Cardiac fibroblast (primary cell): ENCODE measurements around the gene MAGEB17.
A peak's percentile ranks its signal among the peaks of the same experiment; 100 is the strongest.
"Not testable (repeated sequence)": the region's sequence is repeated elsewhere in the genome, so short reads cannot be mapped to it uniquely, and the experiment has no call there.

ENCODE experiments used
- DNase-seq, 2 donors: peaks; one replicate each; pipeline versions ENCODE4 v3.0.0 to v3.0.0-alpha.2; 2010; ENCODE audit warnings: low read depth in 2 of 2
- H3K4me3 ChIP-seq, 2 donors: replicated peaks in 1 of 2; 1 replicate in 1 of 2; 2 replicates in 1 of 2; pipeline ENCODE4 v1.5.1; 2011; ENCODE audit warnings: low read depth in 2 of 2, low read length in 2 of 2, mild to moderate bottlenecking in 2 of 2, moderate library complexity in 1 of 2
- CTCF ChIP-seq: IDR thresholded peaks from one replicate; pipeline ENCODE4 v1.5.1; 2011; ENCODE audit warnings: low read depth, mild to moderate bottlenecking, low read length, inconsistent platforms

MAGEB17 gene

GRCh38 chrX:16155581-16156096, 11.6 kb upstream of the MAGEB17 start:
- H3K4me3 ChIP-seq, result no peak overlapping the region
- TF ChIP-seq CTCF, result no peak
- DNase-seq, result no peak

GRCh38 chrX:16156692-16157331, 10.5 kb upstream of the MAGEB17 start:
- no peak for DNase-seq
- H3K4me3 ChIP-seq, result no peak overlapping the region
- TF ChIP-seq CTCF, result no peak

GRCh38 chrX:16160729-16161128, 6.6 kb upstream of the MAGEB17 start:
- peak; percentile 40 to 82 for DNase-seq
- H3K4me3 ChIP-seq, result no peak overlapping the region
- no peak for TF ChIP-seq CTCF

- DNase-seq, H3K4me3 ChIP-seq: not testable (repeated sequence)
Observed at GRCh38 chrX:16161173-16161572, 6.1 kb upstream of the MAGEB17 start.

- H3K4me3 ChIP-seq, result no peak overlapping the region
- no peak for DNase-seq
- TF ChIP-seq CTCF, result no peak
Observed at GRCh38 chrX:16162391-16162790, 4.9 kb upstream of the MAGEB17 start.

- TF ChIP-seq CTCF, result no peak
- no peak overlapping the region for H3K4me3 ChIP-seq
- DNase-seq, result no peak
Observed at GRCh38 chrX:16164748-16165147, 2.5 kb upstream of the MAGEB17 start.

- no peak overlapping the region for H3K4me3 ChIP-seq
- no peak for DNase-seq
Observed at GRCh38 chrX:16171039-16171438, 3.8 kb downstream of the MAGEB17 start.

More at GRCh38 chrX:16171039-16171438, 3.8 kb downstream of the MAGEB17 start:
- no peak for TF ChIP-seq CTCF
